ENCODE data around the gene TRIOBP. TPM values are rescaled to one million over a fixed set of nuclear protein-coding genes. Genes with fewer than 3 reads are reported as not detected.

Gene TRIOBP
- total and polyA plus RNA-seq, 2 of the 13 experiments (the other 11 are each of a cell fraction or from before 2014, with no cell fraction given), result 6.1 to 15.4 TPM

GRCh38 chr22:37674951-37675929, 21.6 kb upstream of the TRIOBP start, which contains the start of gene LGALS1 (continued):
- TF ChIP-seq RCOR2 (CRISPR knock-in tag; IDR thresholded peaks at IDR 0.05), result peak; percentile 51
- TF ChIP-seq MIER3 (CRISPR knock-in tag; IDR thresholded peaks at IDR 0.05; ENCODE audit: borderline replicate concordance), result peak; percentile 14; the same call in 1 of the 2 replicates
- peak; percentile 91 for TF ChIP-seq ZFX (CRISPR knock-in tag; IDR thresholded peaks at IDR 0.05; ENCODE audit: low read depth)
- peak; percentile 34; the same call in 1 of the 2 replicates for TF ChIP-seq KAT8 (CRISPR knock-in tag; IDR thresholded peaks at IDR 0.05)
- 0 out of 2 replicates have a peak, but pooled peaks have one; percentile 37 for TF ChIP-seq ZNF441 (CRISPR knock-in tag; IDR thresholded peaks at IDR 0.05; ENCODE audit: borderline replicate concordance)
- TF ChIP-seq ZNF121 (CRISPR knock-in tag; IDR thresholded peaks at IDR 0.05), result no peak
- TF ChIP-seq NCOR1 (IDR thresholded peaks at IDR 0.05; ENCODE audit: borderline replicate concordance, low read length), result peak; percentile 47; the same call in 1 of the 2 replicates
- no peak for TF ChIP-seq ZNF354B (CRISPR knock-in tag; IDR thresholded peaks at IDR 0.05)
- TF ChIP-seq, protein P1, sequence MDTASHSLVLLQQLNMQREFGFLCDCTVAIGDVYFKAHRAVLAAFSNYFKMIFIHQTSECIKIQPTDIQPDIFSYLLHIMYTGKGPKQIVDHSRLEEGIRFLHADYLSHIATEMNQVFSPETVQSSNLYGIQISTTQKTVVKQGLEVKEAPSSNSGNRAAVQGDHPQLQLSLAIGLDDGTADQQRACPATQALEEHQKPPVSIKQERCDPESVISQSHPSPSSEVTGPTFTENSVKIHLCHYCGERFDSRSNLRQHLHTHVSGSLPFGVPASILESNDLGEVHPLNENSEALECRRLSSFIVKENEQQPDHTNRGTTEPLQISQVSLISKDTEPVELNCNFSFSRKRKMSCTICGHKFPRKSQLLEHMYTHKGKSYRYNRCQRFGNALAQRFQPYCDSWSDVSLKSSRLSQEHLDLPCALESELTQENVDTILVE (CRISPR knock-in tag; IDR thresholded peaks at IDR 0.05), result 0 out of 2 replicates have a peak, but pooled peaks have one; percentile 17
- TF ChIP-seq GFI1 (CRISPR knock-in tag; IDR thresholded peaks at IDR 0.05; ENCODE audit: borderline replicate concordance), result peak; percentile 54; the same call in 1 of the 2 replicates
- no peak for TF ChIP-seq DNMT3B (CRISPR knock-in tag; conservative IDR thresholded peaks at IDR 0.05)
- TF ChIP-seq THAP7 (CRISPR knock-in tag; IDR thresholded peaks at IDR 0.05), result peak; percentile 83; the same call in 1 of the 2 replicates
- no peak for TF ChIP-seq NR2F6 (IDR thresholded peaks at IDR 0.05)
- TF ChIP-seq NR2F6 (CRISPR knock-in tag; IDR thresholded peaks at IDR 0.05), result 0 out of 2 replicates have a peak, but pooled peaks have one; percentile 22
- peak; percentile 52; the same call in 1 of the 2 replicates for TF ChIP-seq TFDP1 (CRISPR knock-in tag; IDR thresholded peaks at IDR 0.05; ENCODE audit: borderline replicate concordance)
- peak; percentile 57 for TF ChIP-seq U2AF1 (optimal IDR thresholded peaks at IDR 0.05; ENCODE audit: low read depth, low read length)
- TF ChIP-seq XRCC5 (optimal IDR thresholded peaks at IDR 0.05; ENCODE audit: low read length), result peak; percentile 49
- TF ChIP-seq PHF21A (CRISPR knock-in tag; IDR thresholded peaks at IDR 0.05), result peak; percentile 53; the same call in 1 of the 2 replicates
- 0 out of 2 replicates have a peak, but pooled peaks have one; percentile 24 for TF ChIP-seq MEIS1 (CRISPR knock-in tag; IDR thresholded peaks at IDR 0.05; ENCODE audit: borderline replicate concordance)
- TF ChIP-seq NFYB (CRISPR knock-in tag; IDR thresholded peaks at IDR 0.05), result peak; percentile 84
- TF ChIP-seq SP1 (IDR thresholded peaks at IDR 0.05), result no peak
- TF ChIP-seq SP1 (CRISPR knock-in tag; IDR thresholded peaks at IDR 0.05), result peak; percentile 85
- no peak for TF ChIP-seq HES4 (CRISPR knock-in tag; IDR thresholded peaks at IDR 0.05; ENCODE audit: borderline replicate concordance)
- TF ChIP-seq, protein P2, sequence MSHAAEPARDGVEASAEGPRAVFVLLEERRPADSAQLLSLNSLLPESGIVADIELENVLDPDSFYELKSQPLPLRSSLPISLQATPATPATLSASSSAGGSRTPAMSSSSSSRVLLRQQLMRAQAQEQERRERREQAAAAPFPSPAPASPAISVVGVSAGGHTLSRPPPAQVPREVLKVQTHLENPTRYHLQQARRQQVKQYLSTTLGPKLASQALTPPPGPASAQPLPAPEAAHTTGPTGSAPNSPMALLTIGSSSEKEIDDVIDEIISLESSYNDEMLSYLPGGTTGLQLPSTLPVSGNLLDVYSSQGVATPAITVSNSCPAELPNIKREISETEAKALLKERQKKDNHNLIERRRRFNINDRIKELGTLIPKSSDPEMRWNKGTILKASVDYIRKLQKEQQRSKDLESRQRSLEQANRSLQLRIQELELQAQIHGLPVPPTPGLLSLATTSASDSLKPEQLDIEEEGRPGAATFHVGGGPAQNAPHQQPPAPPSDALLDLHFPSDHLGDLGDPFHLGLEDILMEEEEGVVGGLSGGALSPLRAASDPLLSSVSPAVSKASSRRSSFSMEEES (CRISPR knock-in tag; IDR thresholded peaks at IDR 0.05), result peak; percentile 5; the same call in 1 of the 2 replicates
- peak; percentile 31 for TF ChIP-seq HNF4A (CRISPR knock-in tag; IDR thresholded peaks at IDR 0.05)
- TF ChIP-seq BCL6 (CRISPR knock-in tag; IDR thresholded peaks at IDR 0.05), result 0 out of 2 replicates have a peak, but pooled peaks have one; percentile 9
